Coronary artery (tissue), 2 donors: ENCODE results near the gene IL19.

Experiments
- DNase-seq: peaks from one replicate; pipeline ENCODE4 v3.0.0-alpha.2; 2017; ENCODE audit warnings: low spot score
- H3K27ac ChIP-seq, 2 donors: fragments of 200-600 bp; sonication (generic); one replicate each; pipeline ENCODE4 v1.5.1; 2016 to 2019
- H3K4me3 ChIP-seq: fragments of 200-600 bp; sonication (generic); 2 replicates; pipeline ENCODE4 v1.5.1; 2016; ENCODE audit warnings: mild to moderate bottlenecking, moderate library complexity
- CTCF ChIP-seq: fragments of 200-600 bp; sonication (generic); IDR thresholded peaks from one replicate; pipeline ENCODE4 v1.5.1; 2019; ENCODE audit warnings: antibody characterized with exemption

IL19 gene

GRCh38 chr1:206880314-206880713, 109.7 kb downstream of the IL19 start:
- H3K4me3 ChIP-seq, result no peak overlapping the region
- TF ChIP-seq CTCF, result no peak
- H3K27ac ChIP-seq, result no peak overlapping the region
- no peak for DNase-seq

- H3K27ac ChIP-seq, result no peak overlapping the region
- no peak for DNase-seq
- no peak overlapping the region for H3K4me3 ChIP-seq
- TF ChIP-seq CTCF, result no peak
These were observed 112.0 kb downstream of the IL19 start for GRCh38 chr1:206882555-206882954.

GRCh38 chr1:206883160-206883559, 112.6 kb downstream of the IL19 start:
- DNase-seq, result no peak
- no peak for TF ChIP-seq CTCF
- no peak overlapping the region for H3K4me3 ChIP-seq
- no peak overlapping the region for H3K27ac ChIP-seq

GRCh38 chr1:206883876-206884275, 113.3 kb downstream of the IL19 start:
- Histone ChIP-seq H3K4me3 (no peak overlapping the region), H3K27ac (no peak overlapping the region)
- TF ChIP-seq CTCF, result no peak
- DNase-seq, result no peak

- TF ChIP-seq CTCF, result no peak
- H3K27ac ChIP-seq, result no peak overlapping the region
- no peak overlapping the region for H3K4me3 ChIP-seq
- DNase-seq, result no peak
These were observed 114.9 kb downstream of the IL19 start for GRCh38 chr1:206885341-206886060.

GRCh38 chr1:206886831-206887230, 116.3 kb downstream of the IL19 start:
- no peak for DNase-seq
- H3K4me3 ChIP-seq, result no peak overlapping the region
- no peak for TF ChIP-seq CTCF
- no peak overlapping the region for H3K27ac ChIP-seq

- no peak for TF ChIP-seq CTCF
- no peak for DNase-seq
- no peak overlapping the region for H3K4me3 ChIP-seq
- H3K27ac ChIP-seq, result no peak overlapping the region
These were observed 117.1 kb downstream of the IL19 start for GRCh38 chr1:206887701-206888100.
